Stomach (tissue), 9 donors: ENCODE measurements around the gene PLEKHM3. TPM values are rescaled to one million over a fixed set of nuclear protein-coding genes. Genes with fewer than 3 reads are reported as not detected.
A peak's percentile ranks its signal among the peaks of the same experiment; 100 is the strongest.

Experiments used
- DNase-seq, 2 donors: peaks; one replicate each; pipeline versions ENCODE4 v3.0.0 to v3.0.0-alpha.2; 2013 to 2019
- H3K27ac ChIP-seq, 5 donors: fragments of 200-600 bp in 4 of 5; sonication (generic) in 4 of 5; one replicate each; pipeline ENCODE4 v1.5.1; 2013 to 2019; ENCODE audit warnings: mild to moderate bottlenecking in 1 of 5, moderate library complexity in 1 of 5
- H3K27me3 ChIP-seq, 3 donors: fragments of 200-600 bp; sonication (generic); one replicate each; pipeline ENCODE4 v1.5.1; 2017 to 2019; ENCODE audit warnings: mixed run types in 1 of 3
- H3K36me3 ChIP-seq, 4 donors: fragments of 200-600 bp; sonication (generic); 1 replicate in 3 of 4; 2 replicates in 1 of 4; pipeline ENCODE4 v1.5.1; 2016 to 2019
- H3K4me1 ChIP-seq, 4 donors: fragments of 200-600 bp; sonication (generic); one replicate each; pipeline ENCODE4 v1.5.1; 2016 to 2019
- H3K4me3 ChIP-seq, 4 donors: fragments of 200-600 bp; sonication (generic) in 3 of 4; one replicate each; pipeline ENCODE4 v1.5.1; 2016 to 2019; ENCODE audit warnings: mild to moderate bottlenecking in 1 of 4
- H3K9me3 ChIP-seq, 4 donors: fragments of 200-600 bp; sonication (generic); one replicate each; pipeline ENCODE4 v1.5.1; 2016 to 2019
- CTCF ChIP-seq, 7 experiments: fragments of 450-650 bp in 4 of 7; fragments of 200-600 bp in 3 of 7; sonication (generic) in 3 of 7; IDR thresholded peaks; one replicate each; pipeline ENCODE4 v1.5.1; 2016 to 2019; ENCODE audit warnings: antibody characterized with exemption in 7 of 7, control low read depth in 2 of 7, mild to moderate bottlenecking in 1 of 7
- EP300 ChIP-seq: sonication (generic); formaldehyde crosslinking; IDR thresholded peaks from one replicate; pipeline ENCODE4 v1.6.1; 2017; ENCODE audit warnings: antibody characterized with exemption
- POLR2A ChIP-seq, 4 donors: fragments of 450-650 bp; IDR thresholded peaks; one replicate each; pipeline ENCODE4 v1.6.1; 2016; ENCODE audit warnings: antibody characterized with exemption in 4 of 4, control low read depth in 2 of 4, mild to moderate bottlenecking in 1 of 4, moderate library complexity in 1 of 4
- POLR2AphosphoS5 ChIP-seq, 3 donors: sonication (generic); formaldehyde crosslinking; IDR thresholded peaks; one replicate each; pipeline ENCODE4 v1.6.1; 2016; ENCODE audit warnings: antibody characterized with exemption in 3 of 3
- WGBS, 5 donors: extraction: QIAGEN DNeasy Blood & Tissue Kit in 3 of 5; methylation state at CpG; one replicate each; pipeline versions ENCODE4 v1.1.5 to v1.1.7; 2013 to 2018; 5-methylcytosine and 5-hydroxymethylcytosine counted together
- intact Hi-C: fragments of 100-400 bp; cut with DNase I; formaldehyde crosslinking; loops from one replicate; pipeline ENCODE4 v1.15.1; 2023; ENCODE audit warnings: low total_unique reads
- polyA plus RNA-seq, 3 donors: library from polyadenylated mRNA; stranded (reverse); fragments of 200-250 nt; gene quantifications; one replicate each; pipeline ENCODE4 v1.2.3, GENCODE V29; 2013
- total RNA-seq, 5 donors: library from RNA; depleted of rRNA; stranded (reverse); fragments of >200 nt; gene quantifications; one replicate each; pipeline versions ENCODE4 v1.1.0 to v1.2.3, GENCODE V29; 2014 to 2016
- donor health status: healthy with polysubstance abuse.
- donor health status: Bipolar disorder and iron deficiency.
- donor health status: healthy.

PLEKHM3 gene
- total and polyA plus RNA-seq, 8 donors, result 2.1 to 35.1 (median 5.4) TPM

GRCh38 chr2:207849443-207849842, 175.9 kb downstream of the PLEKHM3 start:
- no peaks in the 10 kb centered on the region for H3K9me3 ChIP-seq
- TF ChIP-seq POLR2A (IDR thresholded peaks at IDR 0.05), result no peak
- no peak for TF ChIP-seq POLR2AphosphoS5 (IDR thresholded peaks at IDR 0.05)
- no peak for TF ChIP-seq CTCF (IDR thresholded peaks at IDR 0.05)
- no peak for TF ChIP-seq EP300

GRCh38 chr2:207848545-207848928, 176.8 kb downstream of the PLEKHM3 start:
- DNase-seq, result no peak
- WGBS, 5 donors, result 39 to 57% (median 50%) methylated on average over 4 of the region's 4 CpGs
- intact Hi-C loops, result no loop called here
- peak overlapping the region; percentile 77 to 89 (median 83) for H3K27ac ChIP-seq
- H3K4me1 ChIP-seq, result peaks cover 18 to 63% (median 43%) of the 10 kb centered on the region in 4 donors
- TF ChIP-seq POLR2AphosphoS5 (IDR thresholded peaks at IDR 0.05) (peak in 1 of 3 donors; percentile 21), POLR2A (IDR thresholded peaks at IDR 0.05) (no peak)
- H3K4me3 ChIP-seq, result no peak overlapping the region
- H3K9me3 ChIP-seq, result no peaks in the 10 kb centered on the region
- H3K36me3 ChIP-seq, result no peaks in the 10 kb centered on the region
- H3K27me3 ChIP-seq, result no peaks in the 10 kb centered on the region

More at GRCh38 chr2:207849443-207849842, 175.9 kb downstream of the PLEKHM3 start:
- no peaks in the 10 kb centered on the region for H3K27me3 ChIP-seq
- no peak for DNase-seq
- 50 to 70% (median 67%) methylated on average over 1 of the region's 1 CpG for WGBS, 5 donors
- intact Hi-C loops, result no loop called here
- peak overlapping the region; percentile 21 to 89 (median 83) for H3K27ac ChIP-seq
- no peaks in the 10 kb centered on the region for H3K36me3 ChIP-seq
- H3K4me1 ChIP-seq, result peaks cover 18 to 63% (median 42%) of the 10 kb centered on the region in 4 donors
- no peak overlapping the region for H3K4me3 ChIP-seq

GRCh38 chr2:207847807-207848544, 177.4 kb downstream of the PLEKHM3 start:
- peak overlapping the region; percentile 77 to 89 (median 83) for H3K27ac ChIP-seq
- no peaks in the 10 kb centered on the region for H3K36me3 ChIP-seq
- peaks cover 18 to 63% (median 43%) of the 10 kb centered on the region in 4 donors for H3K4me1 ChIP-seq
- TF ChIP-seq POLR2AphosphoS5 (IDR thresholded peaks at IDR 0.05), result peak; percentile 45 to 93 (median 80)
- no peak for TF ChIP-seq CTCF (IDR thresholded peaks at IDR 0.05)
- no peaks in the 10 kb centered on the region for H3K27me3 ChIP-seq
- 24 to 43% (median 27%) methylated on average over 4 of the region's 4 CpGs for WGBS, 5 donors
- peak; percentile 86 to 90 for DNase-seq
- intact Hi-C loops, result no loop called here
- H3K9me3 ChIP-seq, result no peaks in the 10 kb centered on the region
- H3K4me3 ChIP-seq, result no peak overlapping the region

- no peaks in the 10 kb centered on the region for H3K27me3 ChIP-seq
- no peak overlapping the region for H3K4me3 ChIP-seq
- 31 to 50% (median 37%) methylated on average over 3 of the region's 3 CpGs for WGBS, 5 donors
- intact Hi-C loops, result no loop called here
- DNase-seq, result no peak
- TF ChIP-seq POLR2AphosphoS5 (IDR thresholded peaks at IDR 0.05) (no peak), CTCF (IDR thresholded peaks at IDR 0.05) (no peak), EP300 (no peak), POLR2A (IDR thresholded peaks at IDR 0.05) (no peak)
- H3K4me1 ChIP-seq, result peaks cover 18 to 63% (median 43%) of the 10 kb centered on the region in 4 donors
- H3K9me3 ChIP-seq, result no peaks in the 10 kb centered on the region
- H3K27ac ChIP-seq, result peak overlapping the region; percentile 77 to 89 (median 83)
- H3K36me3 ChIP-seq, result no peaks in the 10 kb centered on the region
Observed at GRCh38 chr2:207847098-207847806, 178.1 kb downstream of the PLEKHM3 start.
